ENCODE results near the gene MPPED2. TPM values are rescaled to one million over a fixed set of nuclear protein-coding genes. Genes with fewer than 3 reads are reported as not detected.

The MPPED2 gene
- total RNA-seq, 1 donor from 2014 or later, result not detected

DNA sequence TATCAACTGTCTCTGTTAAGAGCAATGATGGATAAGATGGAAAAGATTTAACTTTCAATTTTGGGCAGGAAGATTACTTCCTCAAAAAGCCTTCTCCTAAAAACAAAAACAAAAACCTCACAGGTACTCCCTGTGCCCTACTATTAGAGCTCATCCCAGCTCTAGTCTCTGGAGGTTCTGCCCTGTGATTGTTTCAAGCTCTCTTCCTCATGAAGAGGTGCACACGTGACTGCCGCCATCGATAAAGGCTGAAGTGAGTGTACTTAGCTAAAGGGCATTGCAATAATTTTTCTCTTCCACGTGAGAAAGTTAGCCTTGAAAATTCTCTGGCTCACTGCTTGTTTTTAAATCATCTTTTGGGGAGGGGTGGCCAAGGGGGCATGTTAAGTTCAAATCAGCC lies 36.6 kb downstream of the MPPED2 start:
- DNase-seq (ENCODE audit: low read depth) (no peak), FAIRE-seq (no peak)
- no peak overlapping the region for H3K4me3 ChIP-seq (ENCODE audit: low read depth, low read length)
- no peaks in the 10 kb centered on the region for H3K27me3 ChIP-seq (ENCODE audit: control insufficient read depth, insufficient read depth, low read length)
- TF ChIP-seq, protein P1, sequence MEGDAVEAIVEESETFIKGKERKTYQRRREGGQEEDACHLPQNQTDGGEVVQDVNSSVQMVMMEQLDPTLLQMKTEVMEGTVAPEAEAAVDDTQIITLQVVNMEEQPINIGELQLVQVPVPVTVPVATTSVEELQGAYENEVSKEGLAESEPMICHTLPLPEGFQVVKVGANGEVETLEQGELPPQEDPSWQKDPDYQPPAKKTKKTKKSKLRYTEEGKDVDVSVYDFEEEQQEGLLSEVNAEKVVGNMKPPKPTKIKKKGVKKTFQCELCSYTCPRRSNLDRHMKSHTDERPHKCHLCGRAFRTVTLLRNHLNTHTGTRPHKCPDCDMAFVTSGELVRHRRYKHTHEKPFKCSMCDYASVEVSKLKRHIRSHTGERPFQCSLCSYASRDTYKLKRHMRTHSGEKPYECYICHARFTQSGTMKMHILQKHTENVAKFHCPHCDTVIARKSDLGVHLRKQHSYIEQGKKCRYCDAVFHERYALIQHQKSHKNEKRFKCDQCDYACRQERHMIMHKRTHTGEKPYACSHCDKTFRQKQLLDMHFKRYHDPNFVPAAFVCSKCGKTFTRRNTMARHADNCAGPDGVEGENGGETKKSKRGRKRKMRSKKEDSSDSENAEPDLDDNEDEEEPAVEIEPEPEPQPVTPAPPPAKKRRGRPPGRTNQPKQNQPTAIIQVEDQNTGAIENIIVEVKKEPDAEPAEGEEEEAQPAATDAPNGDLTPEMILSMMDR (IDR thresholded peaks at IDR 0.05; ENCODE audit: insufficient read depth, low read length, severe bottlenecking), result no peak
- no peaks in the 10 kb centered on the region for H3K36me3 ChIP-seq (ENCODE audit: control insufficient read depth, insufficient read depth, low read length)

DNA sequence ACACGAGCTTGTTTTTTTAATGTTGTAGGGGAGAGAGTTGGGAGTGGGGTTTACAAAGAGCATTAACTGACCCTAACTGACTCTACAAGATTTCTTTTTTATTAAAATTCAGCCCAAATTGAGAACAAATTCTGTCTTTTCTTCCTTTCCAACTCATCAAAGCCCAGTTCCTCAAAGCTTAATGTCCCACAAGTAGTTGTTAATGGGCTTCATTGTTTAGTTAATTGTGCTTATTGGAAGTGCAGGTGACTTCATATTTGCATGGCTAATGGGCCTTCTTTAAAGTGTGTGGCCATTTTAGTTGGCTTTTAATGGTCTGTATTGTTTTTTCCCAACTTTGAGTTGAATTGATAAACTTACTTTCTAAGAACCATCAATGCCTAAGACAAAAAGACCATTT lies 39.8 kb downstream of the MPPED2 start:
- Histone ChIP-seq H3K27me3 (ENCODE audit: control insufficient read depth, insufficient read depth, low read length) (no peaks in the 10 kb centered on the region), H3K36me3 (ENCODE audit: control insufficient read depth, insufficient read depth, low read length) (no peaks in the 10 kb centered on the region), H3K4me3 (ENCODE audit: low read depth, low read length) (no peak overlapping the region)
- FAIRE-seq (no peak), DNase-seq (ENCODE audit: low read depth) (no peak)
- TF ChIP-seq, protein P1 (IDR thresholded peaks at IDR 0.05; ENCODE audit: insufficient read depth, low read length, severe bottlenecking), result no peak

DNA sequence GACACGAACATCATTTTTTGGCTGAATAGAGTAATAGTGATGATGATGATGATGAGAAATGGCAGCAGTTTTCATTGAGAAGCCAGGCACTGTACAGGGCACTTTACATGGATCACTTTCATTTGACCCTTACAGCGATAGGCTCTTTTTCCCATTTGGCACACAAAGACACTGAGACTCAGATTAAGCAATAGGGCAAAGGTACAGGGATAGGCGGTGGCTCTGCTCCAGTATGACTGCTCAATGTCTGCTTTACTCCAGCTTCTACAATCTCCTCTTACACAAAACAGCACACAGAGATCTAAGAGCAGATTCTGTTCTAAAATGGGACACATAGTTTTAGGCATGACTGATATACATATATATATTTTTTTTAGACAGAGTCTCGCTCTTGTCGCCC lies 40.6 kb downstream of the MPPED2 start:
- FAIRE-seq (no peak), DNase-seq (ENCODE audit: low read depth) (no peak)
- TF ChIP-seq, protein P1 (IDR thresholded peaks at IDR 0.05; ENCODE audit: insufficient read depth, low read length, severe bottlenecking), result no peak

DNA sequence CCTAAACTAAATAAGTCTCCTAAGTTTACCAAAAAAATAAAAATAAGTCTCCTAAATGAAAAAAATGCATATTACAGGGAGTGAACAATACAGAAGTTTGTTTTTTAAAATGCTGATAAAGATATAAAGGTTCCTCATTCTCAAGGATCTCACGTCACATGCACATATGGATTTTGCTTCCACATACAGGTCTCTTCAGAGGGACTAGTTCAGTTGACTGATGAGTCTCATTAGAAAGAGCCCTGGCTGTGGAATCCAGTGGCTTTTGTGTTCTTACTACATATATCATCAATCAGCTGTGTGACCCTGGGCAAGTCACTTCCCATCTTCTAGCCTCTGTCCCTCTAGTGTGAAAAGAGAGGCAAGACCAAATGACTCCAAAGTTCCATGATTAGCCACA lies 43.1 kb downstream of the MPPED2 start:
- H3K4me3 ChIP-seq (ENCODE audit: low read depth, low read length), result no peak overlapping the region
- no peaks in the 10 kb centered on the region for H3K36me3 ChIP-seq (ENCODE audit: control insufficient read depth, insufficient read depth, low read length)
- TF ChIP-seq, protein P1 (IDR thresholded peaks at IDR 0.05; ENCODE audit: insufficient read depth, low read length, severe bottlenecking), result no peak
- FAIRE-seq, result no peak
- DNase-seq (ENCODE audit: low read depth), result no peak
- no peaks in the 10 kb centered on the region for H3K27me3 ChIP-seq (ENCODE audit: control insufficient read depth, insufficient read depth, low read length)

More for the DNA sequence above, 40.6 kb downstream of the MPPED2 start:
- H3K27me3 ChIP-seq (ENCODE audit: control insufficient read depth, insufficient read depth, low read length), result no peaks in the 10 kb centered on the region
- no peak overlapping the region for H3K4me3 ChIP-seq (ENCODE audit: low read depth, low read length)
- no peaks in the 10 kb centered on the region for H3K36me3 ChIP-seq (ENCODE audit: control insufficient read depth, insufficient read depth, low read length)

DNA sequence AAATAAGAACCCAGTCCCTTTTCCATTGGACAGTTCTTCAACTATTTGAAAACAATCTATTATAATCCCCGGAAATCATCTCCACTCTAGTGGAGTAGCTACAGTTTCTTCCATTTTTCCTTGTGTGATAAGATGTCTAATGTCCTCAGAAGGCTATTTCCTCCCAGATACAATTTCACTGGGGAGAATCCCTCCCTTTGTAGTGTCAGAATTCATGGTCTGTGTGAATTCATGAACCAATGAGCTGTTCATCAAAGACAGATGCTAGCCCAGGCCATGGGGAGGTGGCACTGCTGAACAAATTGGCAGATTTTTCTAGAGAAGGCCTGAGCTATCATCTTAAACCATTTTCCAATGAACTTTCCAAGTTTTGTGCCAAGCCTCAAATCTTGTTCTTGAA lies 45.4 kb downstream of the MPPED2 start:
- Histone ChIP-seq H3K27me3 (ENCODE audit: control insufficient read depth, insufficient read depth, low read length) (no peaks in the 10 kb centered on the region), H3K4me3 (ENCODE audit: low read depth, low read length) (no peak overlapping the region), H3K36me3 (ENCODE audit: control insufficient read depth, insufficient read depth, low read length) (no peaks in the 10 kb centered on the region)
- FAIRE-seq (no peak), DNase-seq (ENCODE audit: low read depth) (no peak)
- TF ChIP-seq, protein P1 (IDR thresholded peaks at IDR 0.05; ENCODE audit: insufficient read depth, low read length, severe bottlenecking), result no peak

DNA sequence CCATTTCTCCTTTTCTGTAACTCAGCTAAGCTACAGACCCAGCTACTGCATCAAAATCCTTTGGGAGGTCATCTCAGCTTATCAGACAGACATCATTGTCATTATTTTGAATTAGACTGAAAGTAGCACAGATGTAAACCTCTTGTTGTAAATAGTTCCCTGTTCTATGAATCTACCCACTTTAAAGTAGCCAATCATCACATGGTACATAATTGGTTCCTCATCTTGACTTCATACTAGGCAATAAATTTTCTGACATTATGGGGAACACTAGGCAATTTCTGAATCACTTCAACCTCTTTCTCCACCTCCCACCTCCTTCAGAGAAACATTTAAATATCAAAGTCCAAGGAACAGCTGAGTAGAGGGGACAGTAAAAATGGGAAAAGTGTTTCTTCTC lies 47.9 kb downstream of the MPPED2 start:
- Histone ChIP-seq H3K27me3 (ENCODE audit: control insufficient read depth, insufficient read depth, low read length) (no peaks in the 10 kb centered on the region), H3K4me3 (ENCODE audit: low read depth, low read length) (no peak overlapping the region), H3K36me3 (ENCODE audit: control insufficient read depth, insufficient read depth, low read length) (no peaks in the 10 kb centered on the region)
- DNase-seq (ENCODE audit: low read depth), result no peak
- FAIRE-seq, result no peak
- TF ChIP-seq, protein P1 (IDR thresholded peaks at IDR 0.05; ENCODE audit: insufficient read depth, low read length, severe bottlenecking), result no peak

All from bronchial epithelial cell (primary cell).